Neuronal stem cell (in vitro differentiated cells): ENCODE measurements around the gene GUCD1.

Experiments used
- DNase-seq: peaks from one replicate; pipeline ENCODE4 v3.0.0-alpha.2; 2013; ENCODE audit warnings: low spot score
- H2AFZ ChIP-seq: one replicate; pipeline ENCODE4 v1.6.1; 2013; ENCODE audit warnings: mild to moderate bottlenecking, low read length, inconsistent platforms
- H2AK5ac ChIP-seq: 2 replicates; pipeline ENCODE4 v1.6.1; 2013; ENCODE audit warnings: low read depth, mild to moderate bottlenecking, inconsistent platforms, low read length, moderate library complexity, mixed read lengths
- H2BK120ac ChIP-seq: 2 replicates; pipeline ENCODE4 v1.6.1; 2013; ENCODE audit warnings: low read depth, mild to moderate bottlenecking, inconsistent platforms, low read length, moderate library complexity, mixed read lengths
- H2BK12ac ChIP-seq: one replicate; pipeline ENCODE4 v1.6.1; 2013; ENCODE audit warnings: low read length, inconsistent platforms
- H2BK15ac ChIP-seq: 2 replicates; pipeline ENCODE4 v1.6.1; 2013; ENCODE audit warnings: mild to moderate bottlenecking, low read length, inconsistent platforms, mixed read lengths
- H2BK5ac ChIP-seq: one replicate; pipeline ENCODE4 v1.6.1; 2013; ENCODE audit warnings: inconsistent platforms, mild to moderate bottlenecking, low read length, moderate library complexity
- H3K14ac ChIP-seq: one replicate; pipeline ENCODE4 v1.6.1; 2013; ENCODE audit warnings: low read length, inconsistent platforms
- H3K18ac ChIP-seq: 2 replicates; pipeline ENCODE4 v1.6.1; 2013; ENCODE audit warnings: low read length, inconsistent platforms
- H3K23ac ChIP-seq: 2 replicates; pipeline ENCODE4 v1.6.1; 2013; ENCODE audit warnings: low read depth, mild to moderate bottlenecking, mixed read lengths, low read length, inconsistent platforms; ENCODE audit not compliant: poor library complexity
- H3K27ac ChIP-seq: replicated peaks from 3 replicates; pipeline ENCODE4 v1.5.1; 2013; ENCODE audit warnings: low read length, inconsistent platforms
- H3K27me3 ChIP-seq, 3 experiments: 2 replicates each; pipeline ENCODE4 v1.6.1; 2013; ENCODE audit warnings: low read length in 3 of 3, mild to moderate bottlenecking in 2 of 3, inconsistent platforms in 1 of 3, low read depth in 1 of 3, mixed read lengths in 1 of 3, moderate library complexity in 1 of 3; ENCODE audit not compliant: control insufficient read depth in 3 of 3, insufficient read depth in 3 of 3
- H3K36me3 ChIP-seq, 2 donors: replicated peaks in 1 of 2; 2 replicates each; pipeline ENCODE4 v1.6.1; 2013; ENCODE audit warnings: low read length in 2 of 2; ENCODE audit not compliant: control insufficient read depth in 2 of 2, insufficient read depth in 2 of 2
- H3K4ac ChIP-seq: 2 replicates; pipeline ENCODE4 v1.6.1; 2013; ENCODE audit warnings: inconsistent platforms, mild to moderate bottlenecking, low read length, moderate library complexity
- H3K4me1 ChIP-seq, 2 donors: 1 replicate in 1 of 2; 2 replicates in 1 of 2; pipeline ENCODE4 v1.6.1; 2013; ENCODE audit warnings: low read length in 2 of 2, low read depth in 1 of 2; ENCODE audit not compliant: control insufficient read depth in 2 of 2, insufficient read depth in 1 of 2
- H3K4me2 ChIP-seq: one replicate; pipeline ENCODE4 v1.6.1; 2013; ENCODE audit warnings: mild to moderate bottlenecking, low read length, inconsistent platforms; ENCODE audit not compliant: insufficient read depth, poor library complexity, severe bottlenecking
- H3K4me3 ChIP-seq, 2 donors: 2 replicates each; pipeline ENCODE4 v1.5.1; 2013; ENCODE audit warnings: low read length in 2 of 2, mild to moderate bottlenecking in 2 of 2, inconsistent platforms in 1 of 2, moderate library complexity in 1 of 2
- H3K79me1 ChIP-seq: one replicate; pipeline ENCODE4 v1.6.1; 2013; ENCODE audit warnings: low read depth, mild to moderate bottlenecking, inconsistent platforms, low read length, moderate library complexity
- H3K9ac ChIP-seq: one replicate; pipeline ENCODE4 v1.6.1; 2013; ENCODE audit warnings: mild to moderate bottlenecking, low read depth, low read length, inconsistent platforms; ENCODE audit not compliant: poor library complexity
- H3K9me3 ChIP-seq, 2 donors: replicated peaks in 1 of 2; 2 replicates each; pipeline versions ENCODE3 to v1.6.1; 2013; ENCODE audit warnings: low read length in 2 of 2, mild to moderate bottlenecking in 2 of 2, inconsistent platforms in 1 of 2, low read depth in 1 of 2, mixed read lengths in 1 of 2, moderate library complexity in 1 of 2; ENCODE audit not compliant: control insufficient read depth in 2 of 2, insufficient read depth in 1 of 2
- H4K8ac ChIP-seq: one replicate; pipeline ENCODE4 v1.6.1; 2013; ENCODE audit warnings: low read depth, mild to moderate bottlenecking, inconsistent platforms, low read length, moderate library complexity
- H4K91ac ChIP-seq: one replicate; pipeline ENCODE4 v1.6.1; 2013; ENCODE audit warnings: low read length, low read depth, mild to moderate bottlenecking, inconsistent platforms; ENCODE audit not compliant: poor library complexity
- WGBS, 2 donors: extraction: QIAGEN DNeasy Blood & Tissue Kit; methylation state at CpG; one replicate each; pipeline ENCODE4 v1.1.7; 2013; ENCODE audit warnings: missing lambda C conversion rate in 2 of 2, mixed read lengths in 1 of 2; ENCODE audit not compliant: insufficient read length in 2 of 2, insufficient replicate concordance in 1 of 2; ENCODE audit errors: extremely low coverage in 2 of 2; 5-methylcytosine and 5-hydroxymethylcytosine counted together

The GUCD1 gene

GRCh38 chr22:24518771-24519485 lies 36.0 kb downstream of the GUCD1 start:
- Histone ChIP-seq H4K91ac (no peak overlapping the region), H3K4me1 (no peaks in the 10 kb centered on the region), H3K27me3 (peaks cover 0 to 52% (median 0%) of the 10 kb centered on the region in 3 experiments), H2BK5ac (no peak overlapping the region), H2BK15ac (no peak overlapping the region), H3K4ac (no peak overlapping the region), H2BK120ac (no peak overlapping the region), H3K36me3 (no peaks in the 10 kb centered on the region), H3K27ac (no peak overlapping the region), H2AFZ (no peak overlapping the region), H3K4me3 (no peak overlapping the region), H2BK12ac (no peak overlapping the region), H4K8ac (no peak overlapping the region), H2AK5ac (no peak overlapping the region), H3K79me1 (no peaks in the 10 kb centered on the region), H3K14ac (no peak overlapping the region), H3K9me3 (no peaks in the 10 kb centered on the region), H3K18ac (no peak overlapping the region), H3K23ac (no peak overlapping the region), H3K4me2 (no peak overlapping the region), H3K9ac (no peak overlapping the region)
- DNase-seq = no peak
- WGBS, 2 donors = no CpG with 5 or more reads among the region's 9 CpGs

GRCh38 chr22:24518228-24518627 lies 36.7 kb downstream of the GUCD1 start:
- WGBS, 2 donors = no CpG with 5 or more reads among the region's 3 CpGs
- no peak overlapping the region for H2BK15ac ChIP-seq
- H3K9ac ChIP-seq = no peak overlapping the region

GRCh38 chr22:24517446-24517845 lies 37.5 kb downstream of the GUCD1 start:
- no peak overlapping the region for H3K4ac ChIP-seq
- no peak overlapping the region for H2AFZ ChIP-seq
- no peak overlapping the region for H2BK15ac ChIP-seq
- H3K36me3 ChIP-seq = no peaks in the 10 kb centered on the region
- no peak overlapping the region for H3K9ac ChIP-seq
- no peak overlapping the region for H4K91ac ChIP-seq
- H3K4me1 ChIP-seq = no peaks in the 10 kb centered on the region
- H3K79me1 ChIP-seq = no peaks in the 10 kb centered on the region
- no peak overlapping the region for H2BK12ac ChIP-seq
- no CpG with 5 or more reads among the region's 2 CpGs for WGBS, 2 donors
- peaks cover 0 to 45% (median 0%) of the 10 kb centered on the region in 3 experiments for H3K27me3 ChIP-seq
- no peak overlapping the region for H3K4me3 ChIP-seq
- no peak overlapping the region for H3K4me2 ChIP-seq
- DNase-seq = no peak
- no peak overlapping the region for H3K18ac ChIP-seq
- H2AK5ac ChIP-seq = no peak overlapping the region
- no peak overlapping the region for H2BK5ac ChIP-seq
- H3K9me3 ChIP-seq = no peaks in the 10 kb centered on the region
- H4K8ac ChIP-seq = no peak overlapping the region
- H3K23ac ChIP-seq = no peak overlapping the region
- H3K27ac ChIP-seq = no peak overlapping the region
- no peak overlapping the region for H2BK120ac ChIP-seq
- no peak overlapping the region for H3K14ac ChIP-seq

More at GRCh38 chr22:24518228-24518627, 36.7 kb downstream of the GUCD1 start:
- H3K79me1 ChIP-seq = no peaks in the 10 kb centered on the region
- H2BK12ac ChIP-seq = no peak overlapping the region
- no peak overlapping the region for H3K4me3 ChIP-seq
- DNase-seq = no peak
- no peak overlapping the region for H3K4me2 ChIP-seq
- H3K27ac ChIP-seq = no peak overlapping the region
- H3K18ac ChIP-seq = no peak overlapping the region
- no peak overlapping the region for H2BK120ac ChIP-seq
- H3K23ac ChIP-seq = no peak overlapping the region
- peaks cover 0 to 50% (median 0%) of the 10 kb centered on the region in 3 experiments for H3K27me3 ChIP-seq
- no peaks in the 10 kb centered on the region for H3K9me3 ChIP-seq
- no peak overlapping the region for H2AFZ ChIP-seq
- H3K36me3 ChIP-seq = no peaks in the 10 kb centered on the region
- H2BK5ac ChIP-seq = no peak overlapping the region
- H3K4ac ChIP-seq = no peak overlapping the region
- no peak overlapping the region for H4K91ac ChIP-seq
- no peak overlapping the region for H2AK5ac ChIP-seq
- H3K14ac ChIP-seq = no peak overlapping the region
- no peak overlapping the region for H4K8ac ChIP-seq
- H3K4me1 ChIP-seq = no peaks in the 10 kb centered on the region

GRCh38 chr22:24516301-24516737 lies 38.6 kb downstream of the GUCD1 start:
- no peak overlapping the region for H2AK5ac ChIP-seq
- H4K91ac ChIP-seq = peak overlapping the region; percentile 60
- no peak overlapping the region for H2BK15ac ChIP-seq
- no peak overlapping the region for H2BK12ac ChIP-seq
- no peaks in the 10 kb centered on the region for H3K36me3 ChIP-seq
- no peaks in the 10 kb centered on the region for H3K9me3 ChIP-seq
- no peak overlapping the region for H4K8ac ChIP-seq
- no peak overlapping the region for H3K9ac ChIP-seq
- no CpG with 5 or more reads among the region's 3 CpGs for WGBS, 2 donors
- H3K27ac ChIP-seq = no peak overlapping the region
- H3K18ac ChIP-seq = no peak overlapping the region
- H3K14ac ChIP-seq = no peak overlapping the region
- no peak overlapping the region for H2BK5ac ChIP-seq
- H2AFZ ChIP-seq = no peak overlapping the region
- no peak overlapping the region for H3K4me2 ChIP-seq
- DNase-seq = no peak
- no peak overlapping the region for H3K23ac ChIP-seq
- no peaks in the 10 kb centered on the region for H3K4me1 ChIP-seq
- peaks cover 0 to 38% (median 0%) of the 10 kb centered on the region in 3 experiments for H3K27me3 ChIP-seq
- H3K79me1 ChIP-seq = no peaks in the 10 kb centered on the region
- H3K4me3 ChIP-seq = no peak overlapping the region
- no peak overlapping the region for H2BK120ac ChIP-seq
- H3K4ac ChIP-seq = no peak overlapping the region
